ENCODE data around the gene PDRG1.

Gene PDRG1

GRCh38 chr20:31987744-31988143, 35.9 kb upstream of the PDRG1 start:
- no peak for TF ChIP-seq FOXP2 (optimal IDR thresholded peaks at IDR 0.05; ENCODE audit: borderline replicate concordance, extremely low read depth, extremely low read length, insufficient read depth)
- TF ChIP-seq REST (IDR thresholded peaks at IDR 0.05; ENCODE audit: insufficient read depth in 1 of 2, low read depth in 2 of 2, low read length in 2 of 2), result no peak
- TF ChIP-seq POLR2AphosphoS5 (IDR thresholded peaks at IDR 0.05; ENCODE audit: low read depth, low read length), result no peak
- no peak for TF ChIP-seq TAF1 (IDR thresholded peaks at IDR 0.05; ENCODE audit: borderline replicate concordance, insufficient read depth, low read length)
- TF ChIP-seq SIN3A (IDR thresholded peaks at IDR 0.05; ENCODE audit: borderline replicate concordance, insufficient read depth, low read length), result no peak

GRCh38 chr20:31984981-31985471, 33.2 kb upstream of the PDRG1 start:
- TF ChIP-seq REST (IDR thresholded peaks at IDR 0.05; ENCODE audit: insufficient read depth in 1 of 2, low read depth in 2 of 2, low read length in 2 of 2) (no peak), POLR2AphosphoS5 (IDR thresholded peaks at IDR 0.05; ENCODE audit: low read depth, low read length) (no peak), FOXP2 (optimal IDR thresholded peaks at IDR 0.05; ENCODE audit: borderline replicate concordance, extremely low read depth, extremely low read length, insufficient read depth) (no peak), SIN3A (IDR thresholded peaks at IDR 0.05; ENCODE audit: borderline replicate concordance, insufficient read depth, low read length) (no peak), TAF1 (IDR thresholded peaks at IDR 0.05; ENCODE audit: borderline replicate concordance, insufficient read depth, low read length) (no peak)

- peak; percentile 31 to 62; a peak in 1 of 4 replicates for TF ChIP-seq REST (IDR thresholded peaks at IDR 0.05; ENCODE audit: insufficient read depth in 1 of 2, low read depth in 2 of 2, low read length in 2 of 2)
- no peak for TF ChIP-seq SIN3A (IDR thresholded peaks at IDR 0.05; ENCODE audit: borderline replicate concordance, insufficient read depth, low read length)
Measured at GRCh38 chr20:31981784-31982183, 29.9 kb upstream of the PDRG1 start.

GRCh38 chr20:31979713-31980426, 28.0 kb upstream of the PDRG1 start:
- TF ChIP-seq SIN3A (IDR thresholded peaks at IDR 0.05; ENCODE audit: borderline replicate concordance, insufficient read depth, low read length) (no peak), REST (IDR thresholded peaks at IDR 0.05; ENCODE audit: insufficient read depth in 1 of 2, low read depth in 2 of 2, low read length in 2 of 2) (no peak), POLR2AphosphoS5 (IDR thresholded peaks at IDR 0.05; ENCODE audit: low read depth, low read length) (no peak), FOXP2 (optimal IDR thresholded peaks at IDR 0.05; ENCODE audit: borderline replicate concordance, extremely low read depth, extremely low read length, insufficient read depth) (no peak), TAF1 (IDR thresholded peaks at IDR 0.05; ENCODE audit: borderline replicate concordance, insufficient read depth, low read length) (no peak)
